HepG2 (cell line): Measurements from ENCODE around the gene VAV2.

Source experiments
- ASH2L ChIP-seq: fragments of 300-600, 200-600 bp; sonication (generic); IDR thresholded peaks from 2 replicates; pipeline ENCODE4 v1.7.0; 2017; ENCODE audit warnings: low read depth, mild to moderate bottlenecking, moderate library complexity, mixed read lengths, low read length; ENCODE audit not compliant: insufficient read length
- CCAR2 ChIP-seq: fragments of 200-400 bp; formaldehyde crosslinking; optimal IDR thresholded peaks from 2 replicates; pipeline ENCODE3; 2018; ENCODE audit warnings: low read depth, mild to moderate bottlenecking, low read length, moderate library complexity
- CTCF ChIP-seq: sonication (generic); formaldehyde crosslinking; IDR thresholded peaks from 2 replicates; pipeline ENCODE4 v1.5.0; 2020; ENCODE audit warnings: mild to moderate bottlenecking, missing genetic modification reagents, moderate library complexity
- POLR2G ChIP-seq: fragments of 200-400 bp; formaldehyde crosslinking; IDR thresholded peaks from 2 replicates; pipeline ENCODE4 v1.6.1; 2018; ENCODE audit warnings: mild to moderate bottlenecking, low read depth, low read length, moderate library complexity
- RNF2 ChIP-seq: fragments of 450-650 bp; conservative IDR thresholded peaks from 2 replicates; pipeline ENCODE4 v1.6.1; 2016; ENCODE audit warnings: low read depth
- TSC22D2 ChIP-seq: sonication (generic); formaldehyde crosslinking; IDR thresholded peaks from 2 replicates; pipeline ENCODE4 v1.5.1; 2020; ENCODE audit warnings: missing genetic modification reagents, mild to moderate bottlenecking, borderline replicate concordance
- ZBTB33 ChIP-seq: sonication (generic); formaldehyde crosslinking; IDR thresholded peaks from 2 replicates; pipeline ENCODE4 v1.4.0; 2020; ENCODE audit warnings: missing genetic modification reagents
- ZFX ChIP-seq: sonication (generic); formaldehyde crosslinking; IDR thresholded peaks from 2 replicates; pipeline ENCODE4 v1.4.0; 2020; ENCODE audit warnings: mild to moderate bottlenecking, low read depth, missing genetic modification reagents, moderate library complexity
- ZNF142 ChIP-seq: sonication (generic); formaldehyde crosslinking; IDR thresholded peaks from 2 replicates; pipeline ENCODE4 v1.4.0; 2020; ENCODE audit warnings: missing genetic modification reagents
- ZNF232 ChIP-seq: sonication (generic); formaldehyde crosslinking; IDR thresholded peaks from 2 replicates; pipeline ENCODE4 v1.4.0; 2020; ENCODE audit warnings: missing genetic modification reagents, borderline replicate concordance
- ZNF672 ChIP-seq: sonication (generic); formaldehyde crosslinking; IDR thresholded peaks from 2 replicates; pipeline ENCODE4 v1.8.1; 2022; ENCODE audit warnings: missing genetic modification reagents
- ZNF75D ChIP-seq: sonication (generic); formaldehyde crosslinking; IDR thresholded peaks from 2 replicates; pipeline ENCODE4 v1.8.1; 2023; ENCODE audit warnings: missing genetic modification reagents, mild to moderate bottlenecking, borderline replicate concordance
- TF ChIP-seq, protein P1 (sequence below): sonication (generic); formaldehyde crosslinking; IDR thresholded peaks from 2 replicates; pipeline ENCODE4 v1.4.0; 2020; ENCODE audit warnings: missing genetic modification reagents, borderline replicate concordance

- TF ChIP-seq ZFX (CRISPR knock-in tag): peak; percentile 80
- TF ChIP-seq POLR2G: peak; percentile 76
- TF ChIP-seq ASH2L: peak; percentile 21
- TF ChIP-seq TSC22D2 (CRISPR knock-in tag): 0 out of 2 replicates have a peak, but pooled peaks have one; percentile 38
- TF ChIP-seq, protein P1, sequence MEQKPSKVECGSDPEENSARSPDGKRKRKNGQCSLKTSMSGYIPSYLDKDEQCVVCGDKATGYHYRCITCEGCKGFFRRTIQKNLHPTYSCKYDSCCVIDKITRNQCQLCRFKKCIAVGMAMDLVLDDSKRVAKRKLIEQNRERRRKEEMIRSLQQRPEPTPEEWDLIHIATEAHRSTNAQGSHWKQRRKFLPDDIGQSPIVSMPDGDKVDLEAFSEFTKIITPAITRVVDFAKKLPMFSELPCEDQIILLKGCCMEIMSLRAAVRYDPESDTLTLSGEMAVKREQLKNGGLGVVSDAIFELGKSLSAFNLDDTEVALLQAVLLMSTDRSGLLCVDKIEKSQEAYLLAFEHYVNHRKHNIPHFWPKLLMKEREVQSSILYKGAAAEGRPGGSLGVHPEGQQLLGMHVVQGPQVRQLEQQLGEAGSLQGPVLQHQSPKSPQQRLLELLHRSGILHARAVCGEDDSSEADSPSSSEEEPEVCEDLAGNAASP (CRISPR knock-in tag): 0 out of 2 replicates have a peak, but pooled peaks have one; percentile 27
- TF ChIP-seq ZBTB33 (CRISPR knock-in tag): 0 out of 2 replicates have a peak, but pooled peaks have one; percentile 29
- TF ChIP-seq ZNF232 (CRISPR knock-in tag): no peak; the same call in 1 of the 2 replicates
- no peak for TF ChIP-seq CCAR2
- TF ChIP-seq ZNF142 (CRISPR knock-in tag): no peak
- TF ChIP-seq ZNF75D (CRISPR knock-in tag): no peak
- TF ChIP-seq ZNF672 (CRISPR knock-in tag): no peak
- TF ChIP-seq RNF2: no peak
- peak; percentile 79 for TF ChIP-seq CTCF (CRISPR knock-in tag)
Observed at GRCh38 chr9:133992780-133993634, 883 bp upstream of the VAV2 start.
